GM21447 (cell line): ENCODE measurements around the gene PTPRD.

Experiments used
- ATAC-seq: cut with Tn5 transposase; IDR thresholded peaks from one replicate; pipeline ENCODE4 v1.9.1; 2021; ENCODE audit not compliant: unreplicated experiment

PTPRD gene

GRCh38 chr9:8857068-8857925, 1755.5 kb downstream of the PTPRD start:
- ATAC-seq: no peak

DNA sequence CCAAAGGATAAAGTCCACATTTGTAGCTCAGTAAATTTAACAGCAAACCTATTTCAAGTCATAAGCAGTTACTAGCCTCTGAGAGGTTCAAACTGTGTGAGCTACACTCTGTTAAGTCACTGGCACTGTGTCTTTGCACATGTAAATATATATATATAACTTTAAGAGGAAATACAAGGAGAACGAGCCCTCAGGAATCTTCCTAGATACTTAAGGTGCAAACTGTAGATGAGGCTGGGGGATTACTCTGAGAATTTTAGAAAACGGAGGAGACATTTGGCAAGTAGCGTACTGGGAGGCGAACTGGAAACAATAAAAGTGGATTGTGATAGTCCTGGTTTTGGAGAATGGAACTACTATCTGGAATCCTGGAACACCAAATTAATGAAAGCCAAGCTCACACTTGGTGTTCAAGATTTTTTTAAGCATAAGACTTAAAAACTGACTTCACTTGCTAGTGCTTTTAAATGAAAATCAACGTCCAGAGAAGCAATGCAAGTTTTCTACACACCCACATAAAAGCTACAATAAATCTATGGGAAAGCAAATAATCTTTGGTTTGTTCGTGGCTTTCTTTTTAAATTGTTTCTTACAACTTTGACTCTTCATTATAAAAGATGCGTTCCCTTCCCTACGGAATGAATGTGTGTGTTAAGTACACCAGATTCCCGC, 1756.3 kb downstream of the PTPRD start:
- ATAC-seq: no peak

DNA sequence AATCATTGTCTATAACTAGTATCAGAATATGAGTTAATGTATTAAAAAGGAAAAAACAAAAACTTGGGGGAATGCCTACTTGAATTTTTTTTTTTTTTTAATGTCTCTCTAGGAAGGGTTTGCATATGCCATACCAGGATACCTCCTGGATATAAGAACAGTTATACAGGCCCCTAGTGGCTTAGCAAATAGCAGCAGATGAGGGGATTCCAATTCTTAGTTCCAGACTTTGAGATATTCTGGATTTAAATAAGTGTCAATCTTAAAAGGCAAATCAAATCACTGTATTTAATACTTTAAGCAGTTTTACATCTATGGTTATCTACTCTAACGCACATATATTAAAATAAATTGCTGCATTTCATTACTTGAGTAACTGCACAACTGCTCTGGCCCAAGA, 1757.8 kb downstream of the PTPRD start:
- no peak for ATAC-seq

DNA sequence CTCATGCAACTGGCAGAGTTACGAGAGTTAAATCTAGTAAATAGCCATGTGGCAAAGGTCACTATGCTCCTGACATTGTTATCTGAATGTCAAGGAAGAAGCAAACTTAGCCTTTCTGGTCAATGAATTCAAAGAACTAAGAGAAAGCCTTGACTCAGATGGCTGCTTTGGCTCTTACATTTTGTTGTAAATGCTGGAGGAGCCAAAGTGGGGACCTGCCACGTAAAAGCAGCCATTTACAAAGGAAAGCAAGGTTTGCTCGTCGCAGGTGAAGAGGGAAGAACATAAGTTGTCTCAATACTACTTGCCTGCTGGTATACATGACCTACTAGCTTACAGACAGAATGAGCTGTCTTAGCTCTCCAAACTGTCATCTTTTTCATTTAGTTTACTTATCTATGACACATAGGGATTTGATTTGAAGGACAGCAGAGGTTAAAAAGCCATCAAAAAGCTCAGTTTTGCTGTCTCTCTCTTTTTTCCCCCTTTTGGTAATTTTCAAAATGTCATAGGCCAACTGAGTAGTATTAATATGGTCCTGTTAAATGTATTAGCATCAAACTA, 1760.4 kb downstream of the PTPRD start:
- no peak for ATAC-seq

DNA sequence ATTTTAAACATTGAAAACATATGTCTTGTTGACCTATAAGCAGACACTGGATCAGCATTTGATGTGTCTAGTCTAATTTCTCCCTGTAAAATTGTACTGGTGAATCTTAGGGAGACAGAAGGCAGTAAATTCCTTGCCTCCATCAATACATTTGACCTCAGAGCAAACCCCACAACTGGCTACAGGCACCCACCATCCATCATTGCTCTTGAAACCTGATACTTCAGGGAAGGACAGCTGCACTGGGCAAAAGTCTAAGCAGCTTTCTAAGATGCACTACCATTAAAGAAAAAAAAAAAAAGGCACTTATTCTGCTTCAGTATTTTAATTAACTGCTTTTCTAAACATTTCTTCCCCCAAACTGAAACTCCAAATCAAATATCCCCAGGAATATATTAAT, 1761.9 kb downstream of the PTPRD start:
- ATAC-seq: no peak

DNA sequence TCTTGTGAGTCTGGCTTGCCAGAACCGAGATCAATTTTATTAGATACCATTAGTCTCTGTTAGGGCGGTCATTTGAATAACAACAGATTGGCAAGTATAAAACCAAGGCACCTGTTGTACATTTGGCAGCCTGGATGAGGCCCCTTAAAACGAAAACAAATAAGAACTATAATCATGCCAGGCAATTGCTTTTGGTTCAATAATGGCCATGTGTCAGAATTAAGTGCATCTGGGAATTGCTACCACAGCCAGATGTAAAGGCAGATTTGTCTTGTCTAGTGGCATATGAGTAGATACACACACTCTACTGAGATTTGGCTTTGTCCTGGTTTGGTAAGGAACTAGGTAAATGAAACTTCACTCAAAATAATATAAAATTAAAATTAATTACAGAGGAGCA, 1767.0 kb downstream of the PTPRD start:
- no peak for ATAC-seq

DNA sequence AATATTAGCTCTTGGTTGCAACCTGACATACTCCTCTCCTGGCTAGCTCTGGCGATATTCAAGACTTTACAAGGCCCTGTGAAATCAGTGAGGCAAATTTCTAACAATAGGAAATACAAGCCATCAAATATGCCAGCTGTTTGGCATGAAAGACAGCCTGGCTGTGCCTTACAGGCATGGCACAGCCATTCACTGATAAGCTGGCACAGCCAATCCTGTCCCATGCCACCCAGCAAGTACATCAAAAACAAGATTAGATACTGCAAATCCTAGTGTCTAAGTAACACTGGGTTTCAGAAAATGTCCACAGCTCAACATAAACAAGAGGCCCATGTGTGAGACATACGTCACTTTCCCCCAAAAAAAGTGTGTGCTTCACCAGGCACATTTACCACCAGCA, 1767.4 kb downstream of the PTPRD start:
- no peak for ATAC-seq

- no peak for ATAC-seq
Measured at GRCh38 chr9:8844549-8844948, 1768.3 kb downstream of the PTPRD start.

DNA sequence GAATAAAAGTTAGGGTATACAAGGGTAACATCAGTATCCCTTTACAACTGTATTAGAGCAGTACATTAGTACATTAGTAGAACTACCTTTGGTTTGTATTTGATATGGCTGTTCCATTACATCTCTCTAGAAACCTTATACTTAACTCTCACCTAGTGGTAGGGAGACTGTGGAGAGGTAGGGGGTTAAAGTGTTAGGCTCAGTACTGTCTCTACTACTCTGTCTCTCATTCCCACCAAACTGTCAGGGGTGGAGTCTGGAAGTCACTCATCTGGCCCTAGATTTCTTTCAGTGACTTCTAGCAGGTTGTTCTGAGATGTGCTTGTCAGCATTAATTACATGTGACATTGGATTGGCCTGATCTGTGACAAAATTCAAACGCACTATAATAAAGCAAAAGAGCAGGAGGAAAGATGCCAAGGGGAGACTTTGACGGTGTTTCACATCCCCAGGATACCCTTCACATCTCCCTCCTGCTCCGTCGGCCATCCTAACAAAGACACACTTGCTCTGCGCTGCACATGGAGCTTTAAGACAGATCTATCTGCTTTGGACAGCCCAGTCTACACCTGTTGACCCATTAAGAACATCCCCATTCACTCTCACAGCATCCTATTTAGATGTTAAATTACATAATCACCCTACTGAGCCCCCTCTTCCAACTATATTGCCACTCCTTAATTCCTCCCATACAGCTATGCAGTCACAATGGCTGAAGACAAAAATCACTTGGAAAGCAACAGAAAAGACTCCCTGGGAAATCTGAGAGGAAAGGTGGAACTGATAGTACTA, 1770.2 kb downstream of the PTPRD start:
- ATAC-seq: no peak

GRCh38 chr9:8838136-8838535, 1774.7 kb downstream of the PTPRD start:
- no peak for ATAC-seq

- no peak for ATAC-seq
Measured at GRCh38 chr9:8835291-8835690, 1777.5 kb downstream of the PTPRD start.

- no peak for ATAC-seq
Measured at GRCh38 chr9:8832955-8833354, 1779.8 kb downstream of the PTPRD start.

GRCh38 chr9:8832386-8832785, 1780.4 kb downstream of the PTPRD start:
- no peak for ATAC-seq

GRCh38 chr9:8831568-8831967, 1781.2 kb downstream of the PTPRD start:
- no peak for ATAC-seq

GRCh38 chr9:8826281-8826680, 1786.5 kb downstream of the PTPRD start:
- ATAC-seq: no peak

DNA sequence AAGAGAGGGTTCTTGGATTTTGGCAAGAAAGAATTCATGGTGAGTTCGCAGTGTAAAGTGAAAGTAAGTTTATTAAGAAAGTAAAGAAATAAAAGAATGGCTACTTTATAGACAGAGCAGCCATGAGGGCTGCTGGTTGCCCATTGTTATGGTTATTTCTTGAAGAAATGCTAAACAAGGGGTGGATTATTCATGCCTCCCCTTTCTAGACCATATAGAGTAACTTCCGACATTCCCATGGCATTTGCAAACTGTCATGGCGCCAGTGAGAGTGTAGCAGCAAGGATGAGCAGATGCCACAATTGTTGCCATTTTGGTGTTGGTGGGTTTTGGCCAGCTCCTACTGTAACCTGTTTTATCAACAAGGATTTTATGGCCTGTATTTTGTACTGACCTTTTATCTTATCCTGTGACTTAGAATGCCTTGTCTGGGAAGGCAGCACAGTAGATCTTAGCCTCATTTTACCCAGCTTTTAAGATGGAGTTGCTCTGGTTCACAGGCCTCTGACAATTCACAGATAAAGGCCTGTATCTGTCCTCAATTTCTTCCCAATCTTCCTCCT, 1787.1 kb downstream of the PTPRD start:
- no peak for ATAC-seq

GRCh38 chr9:8823131-8823895, 1789.5 kb downstream of the PTPRD start:
- no peak for ATAC-seq

- no peak for ATAC-seq
Measured at GRCh38 chr9:8822667-8823025, 1790.2 kb downstream of the PTPRD start.

DNA sequence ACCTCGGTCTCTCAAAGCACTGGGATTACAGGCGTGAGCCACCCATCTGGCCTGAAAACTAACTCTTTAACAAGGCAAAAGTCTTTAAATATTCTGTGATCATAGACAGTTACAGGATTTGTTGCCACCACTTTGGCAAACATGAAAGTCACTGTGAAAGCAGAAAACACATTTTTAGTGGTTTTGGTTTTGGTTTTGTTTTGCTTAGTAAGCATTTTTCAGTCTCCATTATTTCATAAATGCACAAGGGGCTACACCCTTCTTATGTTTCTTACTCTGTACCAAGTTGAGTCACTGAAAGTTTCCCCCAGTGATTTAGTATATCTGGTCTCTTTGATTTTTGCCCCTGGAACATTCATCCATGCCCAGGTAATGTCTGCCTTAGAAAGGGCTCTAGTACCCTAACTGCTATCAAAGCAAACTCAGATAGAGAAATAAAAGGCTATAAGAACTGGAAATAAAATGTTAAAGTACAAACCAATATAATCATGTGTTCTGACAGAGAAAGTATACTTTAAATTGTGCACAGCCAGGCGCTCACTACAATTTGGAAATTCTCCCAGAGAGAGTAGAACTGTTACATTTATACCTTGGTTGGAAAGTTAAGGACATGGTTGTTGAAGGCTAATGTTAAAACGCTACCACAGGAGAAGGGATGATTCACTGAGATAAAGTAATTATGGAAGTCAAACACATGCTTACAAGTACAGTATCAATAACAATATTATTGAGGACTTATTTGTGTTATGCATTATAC, 1790.7 kb downstream of the PTPRD start:
- ATAC-seq: no peak

GRCh38 chr9:8817335-8817734, 1795.5 kb downstream of the PTPRD start:
- ATAC-seq: no peak
